Skeletal muscle cell (primary cell): ENCODE measurements around the gene HYPK.
"Not testable (repeated sequence)": the region's sequence is repeated elsewhere in the genome, so short reads cannot be mapped to it uniquely, and the experiment has no call there.

Source experiments
- DNase-seq: peaks from one replicate; pipeline ENCODE4 v3.0.0-alpha.2; 2010; ENCODE audit warnings: low read depth
- H3K4me3 ChIP-seq: 2 replicates; pipeline ENCODE4 v1.5.1; 2011; ENCODE audit warnings: low read depth, mild to moderate bottlenecking, control low read depth, low read length, moderate library complexity

Gene HYPK

DNA sequence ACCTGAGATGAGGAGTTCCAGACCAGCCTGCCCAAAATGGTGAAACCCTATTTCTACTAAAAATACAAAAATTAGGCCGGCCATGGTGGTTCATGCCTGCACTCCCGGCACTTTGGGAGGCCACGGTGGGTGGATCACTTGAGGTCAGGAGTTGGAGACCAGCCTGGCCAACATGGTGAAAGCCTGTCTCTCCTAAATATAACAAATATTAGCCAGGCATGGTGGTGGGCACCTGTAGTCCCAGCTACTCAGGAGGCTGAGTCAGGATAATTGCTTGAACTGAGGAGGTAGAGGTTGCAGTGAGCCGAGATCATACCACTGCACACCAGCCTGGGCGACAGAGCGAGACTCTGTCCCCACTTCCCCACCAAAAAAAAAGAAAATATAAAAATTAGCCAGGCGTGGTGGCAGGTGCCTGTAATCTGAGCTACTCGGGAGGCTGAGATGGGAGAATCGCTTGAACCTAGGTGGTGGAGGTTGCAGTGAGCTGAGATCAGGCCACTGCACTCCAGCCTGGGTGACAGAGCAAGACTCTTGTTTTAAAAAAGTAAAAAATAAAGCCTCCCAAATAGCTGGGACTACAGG, 30.4 kb downstream of the HYPK start:
- not testable (repeated sequence) for DNase-seq, H3K4me3 ChIP-seq

DNA sequence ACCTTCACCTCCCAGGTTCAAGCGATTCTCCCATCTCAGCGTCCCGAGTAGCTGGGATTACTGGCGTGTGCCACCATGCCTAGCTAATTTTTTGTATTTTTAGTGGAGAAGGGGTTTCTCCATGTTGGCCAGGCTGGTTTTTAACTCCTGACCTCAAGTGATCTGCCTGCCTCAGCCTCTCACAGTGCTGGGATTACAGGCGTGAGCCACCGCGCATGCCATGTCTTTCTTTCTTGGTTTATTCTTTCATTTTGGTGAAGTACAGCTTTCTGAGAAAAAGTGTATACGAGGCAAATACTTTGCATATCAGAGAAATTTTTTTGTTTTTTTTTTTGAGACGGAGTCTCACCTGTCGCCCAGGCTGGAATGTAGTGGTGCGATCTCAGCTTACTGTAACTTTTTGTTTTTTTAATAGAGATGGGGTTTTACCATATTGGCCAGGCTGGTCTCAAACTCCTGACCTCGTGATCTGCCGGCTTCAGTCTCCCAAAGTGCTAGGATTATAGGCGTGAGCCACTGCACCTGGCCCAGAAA, 31.2 kb downstream of the HYPK start:
- DNase-seq, H3K4me3 ChIP-seq: not testable (repeated sequence)

GRCh38 chr15:43832485-43832884, 32.1 kb downstream of the HYPK start:
- DNase-seq, H3K4me3 ChIP-seq: not testable (repeated sequence)

GRCh38 chr15:43845421-43845820, 45.0 kb downstream of the HYPK start:
- no peak overlapping the region for H3K4me3 ChIP-seq
- DNase-seq = no peak

- no peak overlapping the region for H3K4me3 ChIP-seq
These were observed 50.9 kb downstream of the HYPK start for GRCh38 chr15:43851251-43851650.

GRCh38 chr15:43852607-43853006, 52.2 kb downstream of the HYPK start:
- no peak for DNase-seq
- no peak overlapping the region for H3K4me3 ChIP-seq

More at GRCh38 chr15:43851251-43851650, 50.9 kb downstream of the HYPK start:
- DNase-seq = no peak
